Measurements from ENCODE around the gene TBX10.
A peak's percentile ranks its signal among the peaks of the same experiment; 100 is the strongest.
"Not testable (repeated sequence)": the region's sequence is repeated elsewhere in the genome, so short reads cannot be mapped to it uniquely, and the experiment has no call there.

Gene TBX10

DNA sequence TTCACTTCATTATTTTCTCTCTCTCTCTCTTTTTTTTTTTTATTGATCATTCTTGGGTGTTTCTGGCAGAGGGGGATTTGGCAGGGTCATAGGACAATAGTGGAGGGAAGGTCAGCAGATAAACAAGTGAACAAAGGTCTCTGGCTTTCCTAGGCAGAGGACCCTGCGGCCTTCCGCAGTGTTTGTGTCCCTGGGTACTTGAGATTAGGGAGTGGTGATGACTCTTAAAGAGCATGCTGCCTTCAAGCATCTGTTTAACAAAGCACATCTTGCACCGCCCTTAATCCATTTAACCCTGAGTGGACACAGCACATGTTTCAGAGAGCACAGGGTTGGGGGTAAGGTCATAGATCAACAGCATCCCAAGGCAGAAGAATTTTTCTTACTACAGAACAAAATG is 42.1 kb downstream of the TBX10 start:
- not testable (repeated sequence) for DNase-seq

- DNase-seq = no peak
Measured at GRCh38 chr11:67596753-67597300, 42.7 kb downstream of the TBX10 start.

DNA sequence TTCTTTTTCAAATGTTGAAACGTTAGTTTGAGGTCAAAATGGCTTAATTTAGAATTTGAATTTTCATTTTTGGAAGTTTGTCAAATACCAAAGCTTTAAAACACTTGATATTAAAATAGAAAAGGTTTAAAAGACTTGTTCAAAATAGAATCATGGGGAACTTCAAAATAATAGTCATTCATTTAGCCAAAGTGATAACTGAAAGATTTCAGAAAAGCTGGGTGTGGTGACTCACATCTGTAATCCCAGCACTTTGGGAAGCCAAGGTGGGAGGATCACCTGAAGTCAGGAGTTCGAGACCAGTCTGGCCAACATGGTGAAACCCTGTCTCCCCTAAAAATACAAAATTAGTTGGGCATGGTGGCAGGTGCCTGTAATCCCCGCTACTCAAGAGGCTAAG is 45.1 kb downstream of the TBX10 start:
- DNase-seq = no peak

- no peak for DNase-seq
Measured at GRCh38 chr11:67593565-67593905, 46.0 kb downstream of the TBX10 start.

GRCh38 chr11:67592880-67593564 is 46.5 kb downstream of the TBX10 start:
- DNase-seq = peak; percentile 76

DNA sequence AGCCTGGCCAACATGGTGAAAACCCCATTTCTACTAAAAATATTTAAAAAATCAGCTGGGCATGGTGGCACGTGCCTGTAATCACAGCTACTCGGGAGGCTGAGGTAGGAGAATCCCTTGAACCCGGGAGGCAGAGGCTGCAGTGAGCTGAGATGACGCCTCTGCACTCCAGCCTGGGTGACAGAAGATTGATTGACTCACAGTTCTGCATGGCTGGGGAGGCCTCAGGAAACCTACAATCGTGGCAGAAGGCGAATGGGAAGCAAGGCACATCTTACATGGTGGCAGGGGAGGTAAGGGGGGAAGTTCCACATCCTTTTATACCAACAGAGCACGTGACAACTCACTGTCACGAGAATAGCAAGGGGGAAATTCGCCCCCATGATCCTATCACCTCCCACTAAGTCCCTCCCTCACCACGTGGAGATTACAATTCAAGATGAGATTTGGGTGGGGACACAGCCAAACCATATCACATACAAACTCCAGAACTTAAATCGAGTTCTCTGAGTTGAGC is 50.6 kb downstream of the TBX10 start:
- DNase-seq = not testable (repeated sequence)

DNA sequence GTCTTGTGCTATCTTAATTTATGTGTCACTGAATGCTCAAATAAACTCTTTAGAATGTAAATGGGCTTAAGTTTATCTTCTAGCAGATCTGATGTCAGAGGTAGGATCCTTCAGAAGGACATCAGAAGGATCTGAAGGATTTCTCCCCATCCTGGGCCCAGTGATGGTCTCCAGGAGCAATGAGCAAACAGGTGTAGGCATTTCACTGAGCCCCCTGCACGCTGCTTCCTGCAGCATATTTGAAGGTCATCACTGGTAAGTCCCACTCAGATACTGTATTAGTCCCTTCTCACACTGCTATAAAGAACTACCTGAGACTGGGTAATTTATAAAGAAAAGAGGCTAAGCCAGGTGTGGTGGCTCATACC is 51.4 kb downstream of the TBX10 start:
- no peak for DNase-seq

GRCh38 chr11:67586568-67587250 is 52.9 kb downstream of the TBX10 start:
- DNase-seq = no peak

DNA sequence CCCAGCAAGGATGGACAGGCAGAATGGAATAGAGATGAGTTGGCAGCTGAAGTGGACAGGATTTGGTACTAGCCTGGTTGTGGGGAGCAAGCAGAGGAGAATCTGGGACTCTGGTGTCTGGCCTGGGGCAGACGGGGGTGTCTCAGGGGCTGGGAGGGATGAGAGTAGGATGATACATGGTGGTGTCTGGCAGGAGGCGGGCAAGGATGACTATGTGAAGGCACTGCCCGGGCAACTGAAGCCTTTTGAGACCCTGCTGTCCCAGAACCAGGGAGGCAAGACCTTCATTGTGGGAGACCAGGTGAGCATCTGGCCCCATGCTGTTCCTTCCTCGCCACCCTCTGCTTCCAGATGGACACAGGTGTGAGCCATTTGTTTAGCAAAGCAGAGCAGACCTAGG is 53.7 kb downstream of the TBX10 start:
- no peak for DNase-seq

DNA sequence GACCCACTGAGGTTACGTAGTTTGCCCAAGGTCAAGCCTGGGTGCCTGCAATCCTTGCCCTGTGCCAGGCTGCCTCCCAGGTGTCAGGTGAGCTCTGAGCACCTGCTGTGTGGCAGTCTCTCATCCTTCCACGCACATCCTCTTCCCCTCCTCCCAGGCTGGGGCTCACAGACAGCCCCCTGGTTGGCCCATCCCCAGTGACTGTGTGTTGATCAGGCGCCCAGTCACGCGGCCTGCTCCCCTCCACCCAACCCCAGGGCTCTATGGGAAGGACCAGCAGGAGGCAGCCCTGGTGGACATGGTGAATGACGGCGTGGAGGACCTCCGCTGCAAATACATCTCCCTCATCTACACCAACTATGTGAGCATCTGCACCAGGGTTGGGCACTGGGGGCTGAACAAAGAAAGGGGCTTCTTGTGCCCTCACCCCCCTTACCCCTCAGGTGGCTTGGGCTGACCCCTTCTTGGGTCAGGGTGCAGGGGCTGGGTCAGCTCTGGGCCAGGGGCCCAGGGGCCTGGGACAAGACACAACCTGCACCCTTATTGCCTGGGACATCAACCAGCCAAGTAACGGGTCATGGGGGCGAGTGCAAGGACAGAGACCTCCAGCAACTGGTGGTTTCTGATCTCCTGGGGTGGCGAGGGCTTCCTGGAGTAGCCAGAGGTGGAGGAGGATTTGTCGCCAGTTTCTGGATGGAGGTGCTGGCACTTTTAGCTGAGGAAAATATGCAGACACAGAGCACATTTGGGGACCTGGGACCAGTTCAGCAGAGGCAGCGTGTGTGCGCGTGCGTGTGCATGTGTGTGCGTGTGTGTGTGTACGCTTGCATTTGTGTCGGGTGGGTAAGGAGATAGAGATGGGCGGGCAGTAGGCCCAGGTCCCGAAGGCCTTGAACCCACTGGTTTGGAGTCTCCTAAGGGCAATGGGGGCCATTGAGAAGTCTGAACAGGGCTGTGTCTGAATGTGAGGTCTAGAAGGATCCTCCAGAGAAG is 54.4 kb downstream of the TBX10 start:
- no peak for DNase-seq

- DNase-seq = peak; percentile 61
Measured at GRCh38 chr11:67584205-67584880, 55.2 kb downstream of the TBX10 start.

- peak; percentile 92 for DNase-seq
Measured at GRCh38 chr11:67583247-67584204, 56.0 kb downstream of the TBX10 start, which contains the start of gene GSTP1. Gene GSTP1, plus strand, starts transcription at chr11:67583812. Its CDS starts 32 bp downstream, at chr11:67583844.

GRCh38 chr11:67582011-67582410 is 57.6 kb downstream of the TBX10 start:
- peak; percentile 75 for DNase-seq

GRCh38 chr11:67581469-67581868 is 58.1 kb downstream of the TBX10 start:
- peak; percentile 90 for DNase-seq
